GM23248 (cell line): ENCODE results near the gene PIP4K2A. TPM values are rescaled to one million over a fixed set of nuclear protein-coding genes. Genes with fewer than 3 reads are reported as not detected.

Experiments
- DNase-seq: peaks from one replicate; pipeline ENCODE4 v3.0.0-alpha.2; 2015
- H2AFZ ChIP-seq: fragments of 200-600 bp; sonication (generic); 2 replicates; pipeline ENCODE4 v1.6.1; 2016; ENCODE audit warnings: antibody characterized with exemption
- H3F3A ChIP-seq: fragments of 200-600 bp; sonication (generic); 2 replicates; pipeline ENCODE4 v1.6.1; 2016; ENCODE audit warnings: mild to moderate bottlenecking, antibody characterized with exemption, mixed run types; ENCODE audit not compliant: insufficient read depth
- H3K27ac ChIP-seq: fragments of 200-600 bp; sonication (generic); 2 replicates; pipeline ENCODE4 v1.5.1; 2016; ENCODE audit warnings: mild to moderate bottlenecking
- H3K27me3 ChIP-seq: fragments of 200-600 bp; sonication (generic); replicated peaks from 2 replicates; pipeline ENCODE4 v1.6.1; 2016; ENCODE audit warnings: mild to moderate bottlenecking; ENCODE audit not compliant: insufficient read depth
- H3K36me3 ChIP-seq: fragments of 200-600 bp; sonication (generic); 2 replicates; pipeline ENCODE4 v1.6.1; 2016; ENCODE audit warnings: low read depth, mild to moderate bottlenecking
- H3K4me1 ChIP-seq: fragments of 200-600 bp; sonication (generic); 2 replicates; pipeline ENCODE4 v1.6.1; 2016; ENCODE audit warnings: mild to moderate bottlenecking; ENCODE audit not compliant: insufficient read depth
- H3K4me2 ChIP-seq: fragments of 200-600 bp; sonication (generic); one replicate; pipeline ENCODE4 v1.6.1; 2016; ENCODE audit warnings: mild to moderate bottlenecking; ENCODE audit not compliant: unreplicated experiment
- H3K4me3 ChIP-seq: fragments of 200-600 bp; sonication (generic); 2 replicates; pipeline ENCODE4 v1.5.1; 2016; ENCODE audit warnings: mild to moderate bottlenecking
- H3K79me2 ChIP-seq: fragments of 200-600 bp; sonication (generic); 2 replicates; pipeline ENCODE4 v1.6.1; 2016; ENCODE audit warnings: mild to moderate bottlenecking; ENCODE audit not compliant: insufficient read depth
- H3K9ac ChIP-seq: fragments of 200-600 bp; sonication (generic); 2 replicates; pipeline ENCODE4 v1.6.1; 2016; ENCODE audit warnings: mild to moderate bottlenecking
- H3K9me2 ChIP-seq: fragments of 200-600 bp; sonication (generic); 2 replicates; pipeline ENCODE4 v1.6.1; 2016; ENCODE audit warnings: mixed run types, mild to moderate bottlenecking, moderate library complexity; ENCODE audit not compliant: insufficient read depth
- H3K9me3 ChIP-seq: fragments of 200-600 bp; sonication (generic); one replicate; pipeline ENCODE4 v1.6.1; 2017; ENCODE audit warnings: low read depth
- H4K20me1 ChIP-seq: fragments of 200-600 bp; sonication (generic); 2 replicates; pipeline ENCODE4 v1.6.0; 2016; ENCODE audit not compliant: insufficient read depth
- EZH2 ChIP-seq: fragments of 200-600 bp; sonication (generic); IDR thresholded peaks from 2 replicates; pipeline ENCODE4 v1.6.1; 2018; ENCODE audit warnings: antibody characterized with exemption, mild to moderate bottlenecking; ENCODE audit not compliant: insufficient read depth, poor library complexity, severe bottlenecking
- EZH2phosphoT487 ChIP-seq: fragments of 200-600 bp; sonication (generic); IDR thresholded peaks from 2 replicates; pipeline ENCODE4 v1.6.1; 2018; ENCODE audit warnings: antibody characterized with exemption, moderate library complexity, mild to moderate bottlenecking, low read depth; ENCODE audit not compliant: insufficient read depth
- WGBS, 2 experiments: methylation state at CpG; one replicate each; pipeline ENCODE4 v1.1.6; 2015 to 2017; ENCODE audit warnings: low lambda C conversion rate in 2 of 2, low coverage in 1 of 2; ENCODE audit errors: missing lambda C conversion rate in 2 of 2; 5-methylcytosine and 5-hydroxymethylcytosine counted together
- in situ Hi-C: fragments of 300-500 bp; cut with MboI; formaldehyde crosslinking; loops from 2 replicates; pipeline ENCODE4 v1.15.0; 2020
- polyA plus RNA-seq: library from polyadenylated mRNA; unstranded; fragments of >200 nt; fragmentation: Nextera tagmentation; extraction: Ambion mirVana; gene quantifications from 2 replicates; pipeline ENCODE4 v1.2.1, GENCODE V29; 2016
- total RNA-seq: library from RNA; depleted of rRNA; stranded (reverse); fragments of >200 nt; shearing (Covaris generic); gene quantifications from 2 replicates; pipeline ENCODE4 v1.2.3, GENCODE V29; 2014

Gene PIP4K2A
- total and polyA plus RNA-seq, 2 experiments from 2014 or later: 19.8 to 26.9 TPM

GRCh38 chr10:22634606-22635459 lies 79.5 kb downstream of the PIP4K2A start:
- Histone ChIP-seq H3F3A (peaks cover 21% of the 10 kb centered on the region), H3K9me2 (no peaks in the 10 kb centered on the region), H3K27me3 (no peaks in the 10 kb centered on the region), H3K4me2 (no peak overlapping the region), H3K27ac (no peak overlapping the region), H2AFZ (no peak overlapping the region), H3K9me3 (no peaks in the 10 kb centered on the region), H3K36me3 (no peaks in the 10 kb centered on the region), H3K4me3 (no peak overlapping the region), H4K20me1 (no peaks in the 10 kb centered on the region), H3K4me1 (peaks cover 11% of the 10 kb centered on the region), H3K79me2 (peaks cover 97% of the 10 kb centered on the region), H3K9ac (no peak overlapping the region)
- DNase-seq: no peak
- no peak for TF ChIP-seq EZH2phosphoT487
- TF ChIP-seq EZH2: no peak
- in situ Hi-C loops: no loop called here
- 92 to 98% methylated on average over 4 of the region's 4 CpGs for WGBS, 2 experiments

GRCh38 chr10:22634093-22634492 lies 80.3 kb downstream of the PIP4K2A start:
- Histone ChIP-seq H3K9me2 (no peaks in the 10 kb centered on the region), H3F3A (peaks cover 26% of the 10 kb centered on the region), H4K20me1 (no peaks in the 10 kb centered on the region), H3K27me3 (no peaks in the 10 kb centered on the region), H3K9me3 (no peaks in the 10 kb centered on the region), H3K4me2 (no peak overlapping the region), H2AFZ (no peak overlapping the region), H3K36me3 (no peaks in the 10 kb centered on the region), H3K27ac (no peak overlapping the region), H3K4me3 (no peak overlapping the region), H3K4me1 (peaks cover 19% of the 10 kb centered on the region), H3K79me2 (peaks cover 97% of the 10 kb centered on the region), H3K9ac (no peak overlapping the region)
- no peak for TF ChIP-seq EZH2phosphoT487
- no peak for TF ChIP-seq EZH2
- in situ Hi-C loops: no loop called here
- WGBS, 2 experiments: 97 to 98% methylated on average over 5 of the region's 5 CpGs
- no peak for DNase-seq

- no peak for DNase-seq
- Histone ChIP-seq H3K27me3 (no peaks in the 10 kb centered on the region), H3K4me1 (peaks cover 24% of the 10 kb centered on the region), H3K9ac (no peak overlapping the region), H3K9me2 (no peaks in the 10 kb centered on the region), H2AFZ (no peak overlapping the region), H3K4me2 (no peak overlapping the region), H4K20me1 (no peaks in the 10 kb centered on the region), H3K4me3 (no peak overlapping the region), H3F3A (peaks cover 30% of the 10 kb centered on the region), H3K36me3 (no peaks in the 10 kb centered on the region), H3K9me3 (no peaks in the 10 kb centered on the region), H3K79me2 (peaks cover 97% of the 10 kb centered on the region), H3K27ac (no peak overlapping the region)
- in situ Hi-C loops: no loop called here
- TF ChIP-seq EZH2phosphoT487 (no peak), EZH2 (no peak)
- WGBS, 2 experiments: 89% methylated on average over 11 of the region's 11 CpGs
These were observed 80.8 kb downstream of the PIP4K2A start for GRCh38 chr10:22633528-22633927.

GRCh38 chr10:22633106-22633505 lies 81.3 kb downstream of the PIP4K2A start:
- in situ Hi-C loops: no loop called here
- no peaks in the 10 kb centered on the region for H3K9me2 ChIP-seq
- H3K4me2 ChIP-seq: no peak overlapping the region
- H3K36me3 ChIP-seq: no peaks in the 10 kb centered on the region
- H3K9ac ChIP-seq: no peak overlapping the region
- DNase-seq: no peak
- H2AFZ ChIP-seq: no peak overlapping the region
- no peak overlapping the region for H3K27ac ChIP-seq
- peaks cover 97% of the 10 kb centered on the region for H3K79me2 ChIP-seq
- TF ChIP-seq EZH2 (no peak), EZH2phosphoT487 (no peak)
- H4K20me1 ChIP-seq: peaks cover 4% of the 10 kb centered on the region; the same call in 1 of the 2 replicates
- no peaks in the 10 kb centered on the region for H3K9me3 ChIP-seq
- H3K27me3 ChIP-seq: no peaks in the 10 kb centered on the region
- H3K4me3 ChIP-seq: no peak overlapping the region
- 98% methylated on average over 4 of the region's 4 CpGs for WGBS, 2 experiments
- peaks cover 30% of the 10 kb centered on the region for H3F3A ChIP-seq
- H3K4me1 ChIP-seq: peaks cover 27% of the 10 kb centered on the region
